GM18870 (cell line): ENCODE results near the gene EPB41L3.
"Not testable (repeated sequence)": the region's sequence is repeated elsewhere in the genome, so short reads cannot be mapped to it uniquely, and the experiment has no call there.

Source experiments
- ATAC-seq: cut with Tn5 transposase; IDR thresholded peaks from one replicate; pipeline ENCODE4 v1.9.1; 2021; ENCODE audit warnings: moderate library complexity; ENCODE audit not compliant: unreplicated experiment

The EPB41L3 gene

GRCh38 chr18:5543773-5544389 lies at the start of gene EPB41L3:
Gene EPB41L3 (minus strand): TSS chr18:5543997. CDS start chr18:5489183, 54,814 bp downstream.
- no peak for ATAC-seq

GRCh38 chr18:5588529-5588928 lies 44.7 kb upstream of the EPB41L3 start:
- no peak for ATAC-seq

GRCh38 chr18:5585653-5586052 lies 41.9 kb upstream of the EPB41L3 start:
- ATAC-seq, result no peak

GRCh38 chr18:5584746-5585417 lies 41.1 kb upstream of the EPB41L3 start:
- no peak for ATAC-seq

GRCh38 chr18:5582849-5583681 lies 39.3 kb upstream of the EPB41L3 start:
- no peak for ATAC-seq

- ATAC-seq, result no peak
These were observed 38.3 kb upstream of the EPB41L3 start for GRCh38 chr18:5582076-5582475.

GRCh38 chr18:5574843-5575242 lies 31.0 kb upstream of the EPB41L3 start:
- no peak for ATAC-seq

GRCh38 chr18:5571666-5572065 lies 27.9 kb upstream of the EPB41L3 start:
- ATAC-seq, result no peak

GRCh38 chr18:5570613-5571012 lies 26.8 kb upstream of the EPB41L3 start:
- not testable (repeated sequence) for ATAC-seq

GRCh38 chr18:5568416-5568815 lies 24.6 kb upstream of the EPB41L3 start:
- ATAC-seq, result no peak

- no peak for ATAC-seq
These were observed 15.1 kb upstream of the EPB41L3 start for GRCh38 chr18:5558851-5559250.

GRCh38 chr18:5556310-5556974 lies 12.6 kb upstream of the EPB41L3 start:
- no peak for ATAC-seq

- ATAC-seq, result no peak
These were observed 10.8 kb upstream of the EPB41L3 start for GRCh38 chr18:5554629-5555028.

- no peak for ATAC-seq
These were observed 2.9 kb upstream of the EPB41L3 start for GRCh38 chr18:5546660-5547059.

- no peak for ATAC-seq
These were observed 639 bp downstream of the EPB41L3 start for GRCh38 chr18:5543036-5543680.

- ATAC-seq, result no peak
These were observed 1.2 kb downstream of the EPB41L3 start for GRCh38 chr18:5542515-5543035.

GRCh38 chr18:5541644-5542043 lies 2.2 kb downstream of the EPB41L3 start:
- no peak for ATAC-seq

GRCh38 chr18:5539391-5539790 lies 4.4 kb downstream of the EPB41L3 start:
- ATAC-seq, result no peak

GRCh38 chr18:5538544-5538943 lies 5.3 kb downstream of the EPB41L3 start:
- no peak for ATAC-seq

- no peak for ATAC-seq
These were observed 5.9 kb downstream of the EPB41L3 start for GRCh38 chr18:5537860-5538259.

- ATAC-seq, result no peak
These were observed 9.0 kb downstream of the EPB41L3 start for GRCh38 chr18:5534845-5535244.
